AG09309 (cell line): ENCODE measurements around the gene ZNF385A.

ENCODE experiments used
- DNase-seq: peaks from one replicate; pipeline ENCODE4 v3.0.0-alpha.2; 2010; ENCODE audit warnings: low read depth
- H3K4me3 ChIP-seq: 2 replicates; pipeline ENCODE4 v1.5.1; 2011; ENCODE audit warnings: mild to moderate bottlenecking, low read depth, low read length, moderate library complexity; ENCODE audit not compliant: control insufficient read depth
- CTCF ChIP-seq: IDR thresholded peaks from 2 replicates; pipeline ENCODE4 v1.5.1; 2011; ENCODE audit warnings: mild to moderate bottlenecking, low read depth, low read length, inconsistent platforms; ENCODE audit not compliant: insufficient read depth, control insufficient read depth; ENCODE audit errors: missing control alignments

Gene ZNF385A

GRCh38 chr12:54376596-54376995 is 7.9 kb downstream of the ZNF385A start:
- no peak for TF ChIP-seq CTCF
- H3K4me3 ChIP-seq, result no peak overlapping the region
- no peak for DNase-seq

GRCh38 chr12:54375259-54375579 is 9.3 kb downstream of the ZNF385A start:
- TF ChIP-seq CTCF, result no peak

GRCh38 chr12:54374562-54375258 is 9.8 kb downstream of the ZNF385A start:
- no peak overlapping the region for H3K4me3 ChIP-seq
- TF ChIP-seq CTCF, result no peak
- no peak for DNase-seq

More at GRCh38 chr12:54375259-54375579, 9.3 kb downstream of the ZNF385A start:
- DNase-seq, result no peak
- H3K4me3 ChIP-seq, result no peak overlapping the region

- no peak for TF ChIP-seq CTCF
- DNase-seq, result no peak
- no peak overlapping the region for H3K4me3 ChIP-seq
Measured at GRCh38 chr12:54373649-54374561, 10.6 kb downstream of the ZNF385A start.

- TF ChIP-seq CTCF, result no peak
- DNase-seq, result no peak
- no peak overlapping the region for H3K4me3 ChIP-seq
Measured at GRCh38 chr12:54372113-54372806, 12.3 kb downstream of the ZNF385A start.

- H3K4me3 ChIP-seq, result no peak overlapping the region
- DNase-seq, result no peak
- TF ChIP-seq CTCF, result no peak
Measured at GRCh38 chr12:54371328-54372112, 13.0 kb downstream of the ZNF385A start.
